PFSK-1 (cell line): ENCODE measurements around the gene TMEM176B. TPM values are rescaled to one million over a fixed set of nuclear protein-coding genes. Genes with fewer than 3 reads are reported as not detected.

Source experiments
- FOXP2 ChIP-seq: optimal IDR thresholded peaks from 2 replicates; pipeline ENCODE3; 2011; ENCODE audit warnings: borderline replicate concordance, control low read depth, inconsistent platforms; ENCODE audit not compliant: insufficient read depth; ENCODE audit errors: extremely low read length, extremely low read depth
- POLR2AphosphoS5 ChIP-seq: IDR thresholded peaks from 2 replicates; pipeline ENCODE4 v1.6.1; 2012; ENCODE audit warnings: low read depth, mild to moderate bottlenecking, control low read depth, low read length, moderate library complexity
- SIN3A ChIP-seq: IDR thresholded peaks from 2 replicates; pipeline ENCODE4 v1.6.1; 2012; ENCODE audit warnings: mild to moderate bottlenecking, low read length, moderate library complexity, borderline replicate concordance; ENCODE audit not compliant: insufficient read depth
- TAF1 ChIP-seq: IDR thresholded peaks from 2 replicates; pipeline ENCODE4 v1.6.1; 2012; ENCODE audit warnings: low read length, control low read depth, borderline replicate concordance; ENCODE audit not compliant: insufficient read depth
- polyA plus RNA-seq: library from polyadenylated mRNA; unstranded; fragments of >200 nt; gene quantifications from one replicate; pipeline ENCODE4 v1.2.1, GENCODE V29; 2012; ENCODE audit warnings: low read depth, missing spikeins; ENCODE audit not compliant: insufficient read length
- TF ChIP-seq, protein P1 (sequence below), 2 experiments: IDR thresholded peaks; 2 replicates each; pipeline versions ENCODE4 v1.6.1 to v1.8.0; 2011 to 2012; ENCODE audit warnings: low read depth in 2 of 2, low read length in 2 of 2, control low read depth in 1 of 2, inconsistent platforms in 1 of 2, mild to moderate bottlenecking in 1 of 2, moderate library complexity in 1 of 2; ENCODE audit not compliant: insufficient read depth in 1 of 2

TMEM176B gene
- 1.5 TPM for polyA plus RNA-seq

DNA sequence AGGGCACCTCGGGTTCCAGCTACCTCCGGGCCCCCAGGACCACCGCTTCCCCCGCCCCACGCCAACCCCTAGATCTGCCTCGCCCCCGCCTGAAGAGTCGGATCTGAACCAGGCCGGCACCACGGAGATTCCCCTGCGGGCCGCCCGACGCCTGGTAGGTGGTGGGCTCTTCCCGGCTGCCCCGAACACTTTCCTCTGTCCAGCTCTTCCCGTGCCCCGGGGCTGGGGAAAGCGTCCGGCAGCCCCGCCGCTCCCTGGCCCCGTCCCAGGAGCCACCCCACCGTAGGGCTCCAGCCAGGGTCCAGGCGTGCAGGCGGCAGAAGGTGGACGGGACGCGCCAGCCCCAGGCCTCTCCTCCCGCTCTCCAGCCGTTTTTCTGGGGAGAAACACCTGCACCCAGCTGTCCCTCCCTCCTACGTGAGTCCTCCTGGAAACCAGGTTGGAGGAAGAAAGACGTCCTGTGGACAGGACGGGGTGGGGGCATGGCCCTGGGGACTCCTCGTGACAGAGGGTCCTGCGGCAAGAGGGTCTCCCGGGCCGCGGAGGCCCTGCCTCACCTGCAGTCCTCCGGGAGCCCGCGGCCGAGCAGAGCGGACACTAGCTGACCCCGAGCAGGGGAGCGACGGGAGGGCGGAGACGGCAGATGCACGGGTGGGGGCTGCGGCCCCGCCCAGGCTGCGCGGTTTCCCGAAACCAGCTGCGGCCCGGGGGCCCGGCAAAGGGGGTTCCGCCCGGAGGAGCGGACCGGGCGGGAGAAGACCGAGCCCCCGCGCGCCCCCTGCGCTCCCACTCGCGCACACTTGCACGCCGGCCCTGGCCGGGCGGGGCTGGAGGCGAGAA, at the start of gene TMEM176B:
TSS of gene TMEM176B (minus strand) at position 624 of the 840 bp plus-strand sequence. CDS start 3,795 bp downstream, outside the sequence.
- TF ChIP-seq FOXP2, result no peak
- no peak for TF ChIP-seq TAF1
- TF ChIP-seq, protein P1, sequence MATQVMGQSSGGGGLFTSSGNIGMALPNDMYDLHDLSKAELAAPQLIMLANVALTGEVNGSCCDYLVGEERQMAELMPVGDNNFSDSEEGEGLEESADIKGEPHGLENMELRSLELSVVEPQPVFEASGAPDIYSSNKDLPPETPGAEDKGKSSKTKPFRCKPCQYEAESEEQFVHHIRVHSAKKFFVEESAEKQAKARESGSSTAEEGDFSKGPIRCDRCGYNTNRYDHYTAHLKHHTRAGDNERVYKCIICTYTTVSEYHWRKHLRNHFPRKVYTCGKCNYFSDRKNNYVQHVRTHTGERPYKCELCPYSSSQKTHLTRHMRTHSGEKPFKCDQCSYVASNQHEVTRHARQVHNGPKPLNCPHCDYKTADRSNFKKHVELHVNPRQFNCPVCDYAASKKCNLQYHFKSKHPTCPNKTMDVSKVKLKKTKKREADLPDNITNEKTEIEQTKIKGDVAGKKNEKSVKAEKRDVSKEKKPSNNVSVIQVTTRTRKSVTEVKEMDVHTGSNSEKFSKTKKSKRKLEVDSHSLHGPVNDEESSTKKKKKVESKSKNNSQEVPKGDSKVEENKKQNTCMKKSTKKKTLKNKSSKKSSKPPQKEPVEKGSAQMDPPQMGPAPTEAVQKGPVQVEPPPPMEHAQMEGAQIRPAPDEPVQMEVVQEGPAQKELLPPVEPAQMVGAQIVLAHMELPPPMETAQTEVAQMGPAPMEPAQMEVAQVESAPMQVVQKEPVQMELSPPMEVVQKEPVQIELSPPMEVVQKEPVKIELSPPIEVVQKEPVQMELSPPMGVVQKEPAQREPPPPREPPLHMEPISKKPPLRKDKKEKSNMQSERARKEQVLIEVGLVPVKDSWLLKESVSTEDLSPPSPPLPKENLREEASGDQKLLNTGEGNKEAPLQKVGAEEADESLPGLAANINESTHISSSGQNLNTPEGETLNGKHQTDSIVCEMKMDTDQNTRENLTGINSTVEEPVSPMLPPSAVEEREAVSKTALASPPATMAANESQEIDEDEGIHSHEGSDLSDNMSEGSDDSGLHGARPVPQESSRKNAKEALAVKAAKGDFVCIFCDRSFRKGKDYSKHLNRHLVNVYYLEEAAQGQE (IDR thresholded peaks at IDR 0.05; ENCODE audit: insufficient read depth in 1 of 2, low read depth in 2 of 2, low read length in 2 of 2), result no peak
- no peak for TF ChIP-seq POLR2AphosphoS5
- TF ChIP-seq SIN3A, result no peak

DNA sequence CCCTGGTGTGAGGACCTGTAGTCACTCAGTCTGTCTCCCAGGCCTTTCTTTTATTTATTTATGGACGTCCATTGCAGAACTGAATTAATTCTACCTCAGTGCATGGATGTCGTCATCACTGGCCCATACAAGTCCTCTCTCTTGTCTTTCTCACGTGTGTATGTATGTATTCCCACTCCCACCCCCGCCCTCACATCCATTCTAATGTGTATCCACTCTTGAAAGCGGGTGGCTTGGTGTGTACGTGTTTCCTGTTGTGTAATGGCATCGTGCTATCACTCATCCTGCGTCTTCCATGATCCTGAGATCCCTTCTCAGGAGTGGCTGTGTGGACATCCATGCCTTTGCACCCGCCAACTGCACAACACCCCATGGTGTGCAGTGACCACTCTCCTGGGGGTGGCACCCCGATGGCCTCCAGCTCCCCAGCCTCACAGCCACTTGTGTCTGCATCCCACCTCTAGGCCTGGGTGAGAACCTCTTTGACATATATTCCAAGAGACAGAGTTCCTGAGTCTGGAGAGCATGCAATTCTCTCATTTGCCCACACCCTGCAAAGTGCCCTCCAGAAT, 49.1 kb upstream of the TMEM176B start:
- no peak for TF ChIP-seq FOXP2
- TF ChIP-seq, protein P1 (IDR thresholded peaks at IDR 0.05; ENCODE audit: insufficient read depth in 1 of 2, low read depth in 2 of 2, low read length in 2 of 2), result no peak
- no peak for TF ChIP-seq TAF1
- no peak for TF ChIP-seq SIN3A
- no peak for TF ChIP-seq POLR2AphosphoS5

DNA sequence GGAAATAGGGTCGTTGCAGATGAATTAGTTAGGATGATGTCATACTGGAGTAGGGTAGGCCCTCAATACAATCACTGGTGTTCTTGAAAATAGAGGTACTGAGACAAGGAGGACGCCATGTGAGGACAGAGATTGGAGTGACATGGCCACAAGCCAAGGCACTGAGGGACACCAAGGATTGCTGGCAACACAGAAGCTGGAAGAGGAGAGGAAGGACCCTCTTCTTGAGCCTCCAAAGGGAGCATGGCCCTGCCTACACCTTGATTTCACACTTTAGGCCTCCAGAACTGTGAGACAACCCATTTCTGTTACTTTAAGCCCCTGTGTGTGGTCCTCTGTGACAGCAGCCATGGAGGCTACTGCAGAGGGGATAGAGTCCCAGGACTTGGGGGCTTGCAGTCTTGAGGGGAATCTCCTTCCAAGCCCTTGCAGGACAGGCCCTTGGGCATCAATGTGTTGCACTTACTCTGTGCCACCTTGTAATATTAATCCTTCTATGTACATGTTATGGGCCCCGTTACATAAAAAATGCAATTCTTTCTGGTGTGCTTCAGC, 48.5 kb upstream of the TMEM176B start:
- TF ChIP-seq FOXP2 (no peak), SIN3A (no peak)

- no peak for TF ChIP-seq TAF1
- TF ChIP-seq FOXP2, result no peak
- TF ChIP-seq POLR2AphosphoS5, result no peak
- TF ChIP-seq, protein P1 (IDR thresholded peaks at IDR 0.05; ENCODE audit: insufficient read depth in 1 of 2, low read depth in 2 of 2, low read length in 2 of 2), result no peak
- TF ChIP-seq SIN3A, result no peak
These were observed 47.9 kb upstream of the TMEM176B start for GRCh38 chr7:150848111-150848510.

- TF ChIP-seq FOXP2, result no peak
- no peak for TF ChIP-seq TAF1
- TF ChIP-seq SIN3A, result no peak
- TF ChIP-seq POLR2AphosphoS5, result no peak
- TF ChIP-seq, protein P1 (IDR thresholded peaks at IDR 0.05; ENCODE audit: insufficient read depth in 1 of 2, low read depth in 2 of 2, low read length in 2 of 2), result no peak
These were observed 47.4 kb upstream of the TMEM176B start for GRCh38 chr7:150847536-150847935.
